Adipose tissue (tissue), 3 donors: ENCODE results near the gene CDK5RAP2. TPM values are rescaled to one million over a fixed set of nuclear protein-coding genes. Genes with fewer than 3 reads are reported as not detected.

Experiments
- H3K27ac ChIP-seq: one replicate; pipeline ENCODE4 v1.5.1; 2013; ENCODE audit warnings: low read depth, low read length
- WGBS, 3 donors: extraction: QIAGEN DNeasy Blood & Tissue Kit; methylation state at CpG; one replicate each; pipeline ENCODE4 v1.1.7; 2013; 5-methylcytosine and 5-hydroxymethylcytosine counted together
- polyA plus RNA-seq, 3 donors: library from polyadenylated mRNA; stranded (reverse); fragments of 200-250 nt; gene quantifications; one replicate each; pipeline ENCODE4 v1.2.3, GENCODE V29; 2013
- donor health status: healthy with polysubstance abuse.
- donor health status: Bipolar disorder and iron deficiency.
- donor health status: healthy.

The CDK5RAP2 gene
- polyA plus RNA-seq, 3 donors, result 9.3 to 38.8 (median 15.6) TPM

GRCh38 chr9:120360510-120360909 lies 219.5 kb downstream of the CDK5RAP2 start:
- WGBS, 3 donors, result 91 to 95% (median 92%) methylated on average over 4 of the region's 4 CpGs
- no peak overlapping the region for H3K27ac ChIP-seq

DNA sequence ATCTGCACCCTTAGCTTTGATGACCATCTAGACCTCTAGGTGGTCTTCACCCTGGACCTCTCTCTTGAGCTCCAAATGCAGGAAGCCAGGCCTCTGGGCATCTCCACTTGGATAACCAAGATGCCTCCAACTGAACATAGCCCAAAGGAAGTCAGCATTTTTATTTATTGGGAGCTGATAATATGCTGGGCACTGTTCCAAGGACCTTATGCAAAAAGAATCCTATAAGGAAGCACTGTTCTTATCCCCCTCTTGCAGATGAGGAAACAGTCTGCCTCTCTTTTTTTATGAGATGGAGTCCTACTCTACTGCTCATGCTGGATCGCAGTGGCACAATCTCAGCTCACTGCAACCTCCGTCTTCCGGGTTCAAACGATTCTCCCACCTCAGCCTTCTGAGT lies 219.9 kb downstream of the CDK5RAP2 start:
- WGBS, 3 donors, result 88 to 93% (median 91%) methylated on average over 4 of the region's 4 CpGs
- no peak overlapping the region for H3K27ac ChIP-seq

- 93 to 94% (median 94%) methylated on average over 7 of the region's 7 CpGs for WGBS, 3 donors
- H3K27ac ChIP-seq, result no peak overlapping the region
Measured at GRCh38 chr9:120358877-120359276, 221.1 kb downstream of the CDK5RAP2 start.

DNA sequence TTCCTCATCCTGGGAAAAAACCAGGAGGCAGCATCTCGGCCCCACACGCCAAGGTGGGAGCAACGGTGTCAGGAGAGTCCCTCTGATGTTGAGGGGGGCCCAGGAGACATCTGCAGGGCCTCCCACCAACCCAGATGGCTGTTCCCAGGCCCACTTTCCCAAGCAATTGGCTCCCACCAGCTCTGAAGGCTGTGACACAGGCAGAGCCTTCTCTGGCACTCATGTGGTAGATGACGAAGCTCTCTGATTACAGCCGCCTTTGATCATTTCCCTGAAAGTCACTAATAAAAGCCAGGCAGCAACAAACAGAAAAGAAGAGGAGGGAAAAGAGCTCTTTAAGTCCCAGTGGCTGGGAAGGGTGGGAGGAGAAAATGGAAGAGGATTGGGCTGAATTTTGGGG lies 226.5 kb downstream of the CDK5RAP2 start:
- WGBS, 3 donors, result 46 to 74% (median 67%) methylated on average over 5 of the region's 5 CpGs

DNA sequence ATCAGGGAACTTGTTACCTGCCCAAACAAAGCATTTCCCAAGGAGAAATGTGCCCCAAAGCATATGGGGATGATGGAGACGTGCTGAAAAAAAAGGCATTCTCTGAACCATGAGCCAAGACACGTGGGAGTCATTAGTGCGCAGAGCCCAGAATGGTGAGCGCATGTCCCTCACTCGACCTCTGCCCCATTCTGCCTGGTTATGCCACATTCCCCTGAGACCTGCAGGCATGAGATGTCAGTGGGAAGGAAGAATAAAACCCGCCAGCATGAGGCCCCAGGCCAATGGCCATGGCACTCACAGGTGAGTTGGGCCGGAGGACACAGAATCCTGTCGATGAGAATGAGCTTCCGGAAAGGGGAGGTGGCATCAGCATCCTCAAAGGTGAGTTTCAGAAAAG lies 228.9 kb downstream of the CDK5RAP2 start:
- no peak overlapping the region for H3K27ac ChIP-seq
- 75 to 84% (median 83%) methylated on average over 9 of the region's 9 CpGs for WGBS, 3 donors

More for the DNA sequence above, 226.5 kb downstream of the CDK5RAP2 start:
- no peak overlapping the region for H3K27ac ChIP-seq

- no peak overlapping the region for H3K27ac ChIP-seq
- 77 to 82% (median 80%) methylated on average over 4 of the region's 4 CpGs for WGBS, 3 donors
Measured at GRCh38 chr9:120350596-120350995, 229.4 kb downstream of the CDK5RAP2 start.

DNA sequence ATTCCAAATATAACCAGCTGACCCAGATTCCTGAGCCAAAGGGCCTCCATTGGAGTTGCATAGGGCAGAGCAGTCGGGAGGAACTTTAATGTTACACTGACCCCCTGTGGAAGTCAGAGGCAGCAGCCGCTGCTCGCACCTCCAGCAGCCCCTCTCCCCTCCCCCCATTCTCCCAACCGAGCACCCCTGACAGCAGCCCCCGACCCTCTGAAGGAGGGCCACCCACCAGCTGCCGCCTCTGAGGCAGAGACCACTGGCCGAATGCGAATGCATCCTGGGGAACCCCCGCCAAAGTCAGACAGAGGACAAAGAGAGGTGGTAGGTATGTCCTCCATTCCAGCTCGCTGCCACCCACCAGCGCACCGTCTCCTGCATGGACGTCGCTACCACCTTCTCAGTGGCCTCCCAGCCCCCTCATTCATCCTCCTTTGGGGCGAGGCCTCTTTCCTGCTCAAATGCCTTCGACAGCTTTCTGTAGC lies 231.0 kb downstream of the CDK5RAP2 start:
- H3K27ac ChIP-seq, result no peak overlapping the region
- 14 to 29% (median 24%) methylated on average over 14 to 16 of the region's 16 CpGs for WGBS, 3 donors

DNA sequence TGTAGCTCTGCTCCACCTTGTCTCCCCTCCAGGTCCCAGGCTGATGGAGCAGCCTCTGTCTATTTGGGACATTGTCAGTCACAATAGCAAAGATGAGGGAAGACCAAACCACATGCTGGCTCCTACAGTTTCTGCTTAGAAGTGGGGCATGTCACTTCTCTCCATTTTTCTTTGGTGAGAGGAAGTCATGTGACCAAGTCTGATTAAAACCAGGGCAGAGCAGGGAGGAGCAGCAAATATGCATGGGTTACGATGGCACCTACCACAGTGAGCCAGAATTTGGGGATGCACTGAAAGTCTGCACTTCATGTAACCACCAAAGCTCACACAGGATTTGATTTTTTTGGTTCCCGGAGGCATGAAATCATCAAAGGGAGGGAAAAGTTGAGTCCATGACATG lies 234.6 kb downstream of the CDK5RAP2 start:
- H3K27ac ChIP-seq, result no peak overlapping the region
- WGBS, 3 donors, result 74 to 78% (median 75%) methylated on average over 2 of the region's 2 CpGs

GRCh38 chr9:120344230-120344629 lies 235.7 kb downstream of the CDK5RAP2 start:
- H3K27ac ChIP-seq, result no peak overlapping the region
- WGBS, 3 donors, result 80 to 83% (median 81%) methylated on average over 2 of the region's 2 CpGs

- H3K27ac ChIP-seq, result no peak overlapping the region
- 90 to 100% (median 94%) methylated on average over 2 of the region's 2 CpGs for WGBS, 3 donors
Measured at GRCh38 chr9:120343416-120343815, 236.6 kb downstream of the CDK5RAP2 start.

Other genes starting within 250 kb of the CDK5RAP2 start
- gene MEGF9, start 134.3 kb upstream of the CDK5RAP2 start, polyA plus RNA-seq, result 1 to 10 TPM; 3.9 to 8.0 (median 7.0) TPM
- 10 to 100 TPM in 2 of 3 donors, 1 to 10 TPM in 1; 9.2 to 31.6 (median 23.2) TPM for gene FBXW2, start 213.2 kb upstream of the CDK5RAP2 start, polyA plus RNA-seq